Measurements from ENCODE around the gene USP7. TPM values are rescaled to one million over a fixed set of nuclear protein-coding genes. Genes with fewer than 3 reads are reported as not detected.
"Not testable (repeated sequence)": the region's sequence is repeated elsewhere in the genome, so short reads cannot be mapped to it uniquely, and the experiment has no call there.

Gene USP7
- total RNA-seq, 1 donor from 2014 or later, result 70.2 TPM

DNA sequence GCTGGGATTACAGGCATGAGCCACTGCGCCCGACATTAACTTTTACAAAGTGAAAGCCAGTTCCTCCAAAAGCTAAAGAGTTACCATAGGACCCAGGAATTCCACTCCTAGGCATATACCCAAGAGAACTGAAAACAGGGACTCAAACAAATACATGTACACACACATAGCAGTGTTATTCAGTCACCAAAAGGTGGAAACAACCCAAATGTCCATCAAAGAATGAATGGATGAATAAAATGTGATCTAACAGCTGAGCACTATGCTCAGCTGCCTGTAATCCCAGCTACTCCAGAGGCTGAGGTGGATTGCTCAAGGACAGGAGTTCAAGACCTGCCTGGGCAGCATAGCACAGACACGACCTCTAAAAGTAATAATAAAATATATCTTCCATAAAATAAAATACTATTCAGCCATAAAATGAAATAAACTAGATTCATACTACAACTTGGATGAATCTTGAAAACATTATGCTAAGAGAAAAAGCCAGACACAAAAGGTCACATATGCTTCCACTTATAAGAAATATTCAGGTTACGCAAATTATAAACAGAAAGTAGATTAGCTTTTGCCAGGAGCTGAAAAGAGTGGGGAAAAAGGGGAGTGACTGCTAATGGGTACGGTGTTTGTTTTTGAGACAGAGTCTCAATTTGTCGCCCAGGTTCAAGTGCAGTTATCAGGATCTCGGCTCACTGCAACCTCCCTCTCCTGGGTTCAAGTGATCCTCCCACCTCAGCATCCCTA, 9.3 kb upstream of the USP7 start:
- DNase-seq (ENCODE audit: low read depth, low spot score), result no peak

DNA sequence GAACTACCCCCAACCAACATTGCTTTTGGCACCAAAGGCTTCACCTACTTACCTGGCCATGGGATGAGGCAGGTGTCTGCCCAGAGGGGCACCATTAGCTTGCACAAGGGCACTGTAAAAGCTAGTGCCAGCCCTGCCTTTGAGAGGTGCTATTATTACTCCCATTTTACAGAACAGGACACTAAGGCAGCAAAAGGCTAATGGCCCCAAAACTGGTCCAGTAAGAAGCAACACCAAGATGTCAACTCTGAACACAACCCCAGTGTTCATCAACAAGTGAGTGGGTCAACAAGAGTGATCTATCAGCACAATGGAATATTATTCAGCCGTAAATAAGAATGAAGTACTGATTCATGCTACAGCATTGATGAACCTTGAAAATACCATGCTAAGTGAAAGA, 7.7 kb upstream of the USP7 start:
- DNase-seq (ENCODE audit: low read depth, low spot score), result no peak

DNA sequence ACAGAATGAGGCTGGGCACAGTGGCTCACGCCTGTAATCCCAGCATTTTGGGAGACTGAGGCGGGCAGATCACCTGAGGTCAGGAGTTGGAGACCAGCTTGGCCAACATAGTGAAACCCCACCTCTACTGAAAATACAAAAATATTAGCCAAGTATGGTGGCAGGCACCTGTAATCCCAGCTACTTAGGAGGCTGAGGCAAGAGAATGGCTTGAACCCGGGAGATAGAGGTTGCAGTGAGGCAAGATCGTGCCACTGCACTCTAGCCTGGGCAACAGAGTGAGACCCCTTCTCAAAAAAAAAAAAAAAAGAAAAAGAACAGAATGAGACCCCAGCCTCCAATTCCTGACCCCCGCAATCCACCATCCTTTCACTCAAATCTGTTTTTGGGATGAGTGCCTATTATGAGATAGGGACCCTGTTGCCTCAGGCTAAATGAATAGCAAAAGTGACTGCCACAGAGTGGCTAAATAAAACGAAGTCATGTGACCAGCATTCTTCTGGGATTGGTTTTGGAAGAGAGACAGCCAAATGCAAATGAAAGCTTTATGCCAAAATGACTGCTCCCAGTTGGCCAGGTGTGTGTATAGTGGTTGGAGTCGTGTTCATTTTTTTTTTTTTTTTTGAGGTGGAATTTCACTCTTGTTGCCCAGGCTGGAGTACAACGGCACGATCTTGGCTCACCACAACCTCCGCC, 5.6 kb upstream of the USP7 start:
- not testable (repeated sequence) for DNase-seq (ENCODE audit: low read depth, low spot score)

GRCh38 chr16:8968054-8968453, 4.3 kb upstream of the USP7 start:
- not testable (repeated sequence) for DNase-seq (ENCODE audit: low read depth, low spot score)

DNA sequence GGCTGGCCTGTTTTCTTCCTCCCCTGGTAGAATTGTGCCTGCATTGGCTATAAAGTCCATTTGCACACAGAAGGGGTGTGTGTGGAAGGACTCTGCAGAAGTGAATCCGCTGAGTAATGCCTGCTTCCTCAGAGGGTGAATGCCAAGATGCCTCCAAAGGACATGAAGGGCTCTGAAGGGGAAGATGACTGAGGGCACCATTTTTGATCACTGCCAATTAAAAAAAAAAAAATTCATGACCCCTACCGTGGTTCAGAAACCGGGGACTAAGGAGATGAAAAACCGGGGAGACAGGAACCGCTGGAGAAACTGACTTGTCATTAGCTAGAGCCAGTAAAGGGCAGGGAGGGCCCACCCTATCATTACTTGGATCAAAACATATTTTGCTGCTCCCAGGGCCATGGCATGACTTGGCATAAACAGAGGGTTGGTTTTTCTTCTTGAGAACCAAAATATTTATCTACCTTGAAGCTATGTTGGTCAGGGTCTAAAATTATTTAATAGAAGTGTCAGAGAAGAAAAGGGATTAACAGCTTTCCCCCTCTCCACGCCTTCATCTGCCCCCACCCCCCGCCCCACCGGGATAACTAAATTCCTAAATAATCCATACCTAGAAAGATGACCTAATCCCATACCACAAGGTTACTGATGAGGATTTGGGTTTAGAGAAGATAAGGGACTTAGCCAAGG, 3.6 kb upstream of the USP7 start:
- no peak for DNase-seq (ENCODE audit: low read depth, low spot score)

- DNase-seq (ENCODE audit: low read depth, low spot score), result no peak
Measured at GRCh38 chr16:8966817-8967131, 3.1 kb upstream of the USP7 start.

- DNase-seq (ENCODE audit: low read depth, low spot score), result no peak
Measured at GRCh38 chr16:8964462-8964861, 756 bp upstream of the USP7 start.

DNA sequence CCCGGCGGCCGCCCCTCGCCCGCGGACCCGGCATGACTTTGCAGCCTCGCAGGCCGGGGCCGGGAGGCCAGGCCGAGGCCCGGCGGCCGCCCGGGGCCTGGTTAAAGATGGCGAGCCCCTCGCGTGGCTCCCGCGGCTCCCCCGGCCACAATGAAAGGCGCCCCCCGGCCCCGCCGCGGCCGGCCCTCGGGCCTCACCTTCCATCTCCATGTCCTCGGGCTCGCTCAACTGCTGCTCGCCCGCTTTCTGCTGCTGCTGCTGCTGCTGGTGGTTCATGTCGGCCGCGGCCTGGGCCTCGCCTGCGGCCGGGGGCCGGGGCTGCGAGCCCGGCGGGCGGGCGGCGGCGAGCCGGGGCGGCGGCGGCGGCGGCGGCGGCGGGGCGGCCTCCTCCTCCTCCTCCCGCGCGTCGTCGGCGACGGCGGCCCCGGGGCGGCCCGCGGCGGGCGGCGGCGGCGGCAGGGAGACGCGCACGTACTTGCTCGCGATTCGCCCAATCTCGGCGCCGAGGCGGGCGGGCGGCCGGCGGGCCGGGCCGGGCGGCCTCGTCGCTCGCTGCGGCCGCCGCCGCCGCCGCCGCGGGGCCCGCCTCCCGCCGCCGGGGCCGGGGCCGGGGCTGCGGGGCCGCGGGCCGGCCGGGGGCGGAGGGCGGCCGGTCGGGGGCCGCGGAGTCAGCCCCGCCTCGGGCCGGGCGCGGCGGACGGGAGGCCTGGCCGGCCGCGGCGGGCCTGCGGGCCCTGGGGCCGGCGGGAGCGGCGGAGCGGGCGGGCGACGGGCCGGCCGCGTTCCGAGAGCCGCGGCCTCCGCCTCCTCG, 491 bp downstream of the USP7 start:
- DNase-seq (ENCODE audit: low read depth, low spot score), result no peak

GRCh38 chr16:8962393-8963009, 1.2 kb downstream of the USP7 start:
- DNase-seq (ENCODE audit: low read depth, low spot score), result no peak

- no peak for DNase-seq (ENCODE audit: low read depth, low spot score)
Measured at GRCh38 chr16:8961811-8962390, 1.8 kb downstream of the USP7 start.

GRCh38 chr16:8960788-8961109, 3.0 kb downstream of the USP7 start:
- DNase-seq (ENCODE audit: low read depth, low spot score), result no peak

DNA sequence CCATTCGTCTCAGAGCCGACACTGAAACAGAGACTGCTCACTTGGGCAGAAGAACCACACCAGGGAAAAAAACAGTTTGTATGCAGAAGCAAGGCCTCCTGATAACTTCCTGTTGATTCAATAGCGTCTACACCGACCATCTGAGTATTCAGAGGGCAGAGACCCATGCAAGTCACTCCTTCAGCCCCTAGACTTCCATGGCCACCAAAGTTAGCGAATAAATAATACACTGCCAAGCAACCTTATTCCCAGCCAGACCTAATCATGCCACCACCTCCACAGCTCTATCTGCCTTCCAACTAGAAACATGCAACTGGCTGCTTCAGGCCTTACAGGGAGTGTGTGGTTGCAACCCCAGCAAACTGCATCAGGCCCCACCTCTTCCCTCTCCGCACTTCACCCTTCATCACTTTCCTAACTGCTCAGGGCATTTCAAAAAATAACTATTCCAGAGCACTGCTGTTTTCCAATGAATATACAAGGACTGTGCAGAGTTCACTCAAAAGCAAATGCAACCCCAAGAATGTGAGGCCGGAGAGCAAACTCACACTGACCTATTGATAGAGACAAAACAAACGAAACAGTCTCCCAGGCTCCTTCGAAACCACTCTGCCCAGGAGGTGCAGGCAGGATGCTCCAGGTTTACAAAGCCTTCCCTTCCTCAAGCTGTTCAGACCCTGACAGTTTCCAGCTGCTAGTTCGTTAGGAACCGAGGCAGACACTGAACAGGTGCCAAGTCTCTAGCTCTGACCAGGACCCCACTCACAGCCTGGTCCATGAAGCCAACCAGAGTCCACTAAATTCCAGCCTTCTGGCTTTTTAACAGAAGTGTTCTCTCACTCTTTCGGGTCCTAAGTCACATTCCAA, 3.6 kb downstream of the USP7 start:
- no peak for DNase-seq (ENCODE audit: low read depth, low spot score)

- DNase-seq (ENCODE audit: low read depth, low spot score), result no peak
Measured at GRCh38 chr16:8958344-8959167, 5.2 kb downstream of the USP7 start.

DNA sequence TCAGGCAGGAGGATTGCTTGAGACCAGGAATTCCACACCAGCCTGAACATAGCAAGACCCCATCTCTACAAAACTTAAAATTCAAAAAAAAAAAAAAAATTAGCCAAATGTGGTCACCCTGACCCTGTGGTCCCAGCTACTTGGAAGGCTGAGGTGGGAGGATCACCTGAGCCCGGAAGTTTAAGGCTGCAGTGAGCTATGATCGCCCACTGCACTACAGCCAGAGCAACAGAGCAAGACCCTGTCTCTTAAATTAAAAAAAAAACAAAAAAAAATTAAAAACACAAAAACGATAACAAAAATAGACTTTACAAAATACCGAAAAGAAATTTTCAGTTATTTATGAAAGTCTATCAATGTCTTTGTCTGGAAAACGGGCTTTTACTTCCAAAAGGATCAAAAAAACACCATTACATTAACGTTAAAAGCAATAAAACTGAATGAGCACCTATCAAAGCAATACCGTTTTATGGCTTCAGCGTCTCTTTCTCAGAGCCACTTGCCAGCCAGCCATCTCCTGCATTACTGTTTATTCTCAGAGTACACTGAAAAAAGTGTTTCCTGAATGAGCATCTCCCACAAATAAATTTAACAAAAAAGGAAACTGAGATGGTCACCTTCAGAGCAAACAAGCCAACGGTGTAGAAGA, 6.1 kb downstream of the USP7 start:
- no peak for DNase-seq (ENCODE audit: low read depth, low spot score)

DNA sequence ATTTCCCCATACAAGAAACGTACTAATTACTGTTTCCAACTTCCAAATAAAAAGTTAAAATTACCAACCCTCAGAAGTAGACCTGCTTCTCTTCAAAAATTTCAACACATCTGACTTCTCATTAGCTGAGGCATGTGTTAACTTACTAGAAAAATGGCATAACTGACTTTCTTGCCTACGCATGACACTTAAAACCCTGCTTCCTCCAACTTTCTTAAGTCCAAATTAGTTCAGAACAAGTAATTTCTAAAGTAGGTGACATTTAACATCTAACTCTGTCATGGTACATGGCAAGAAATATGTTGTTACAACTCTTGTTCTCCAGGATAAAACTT, 6.7 kb downstream of the USP7 start:
- DNase-seq (ENCODE audit: low read depth, low spot score), result no peak

DNA sequence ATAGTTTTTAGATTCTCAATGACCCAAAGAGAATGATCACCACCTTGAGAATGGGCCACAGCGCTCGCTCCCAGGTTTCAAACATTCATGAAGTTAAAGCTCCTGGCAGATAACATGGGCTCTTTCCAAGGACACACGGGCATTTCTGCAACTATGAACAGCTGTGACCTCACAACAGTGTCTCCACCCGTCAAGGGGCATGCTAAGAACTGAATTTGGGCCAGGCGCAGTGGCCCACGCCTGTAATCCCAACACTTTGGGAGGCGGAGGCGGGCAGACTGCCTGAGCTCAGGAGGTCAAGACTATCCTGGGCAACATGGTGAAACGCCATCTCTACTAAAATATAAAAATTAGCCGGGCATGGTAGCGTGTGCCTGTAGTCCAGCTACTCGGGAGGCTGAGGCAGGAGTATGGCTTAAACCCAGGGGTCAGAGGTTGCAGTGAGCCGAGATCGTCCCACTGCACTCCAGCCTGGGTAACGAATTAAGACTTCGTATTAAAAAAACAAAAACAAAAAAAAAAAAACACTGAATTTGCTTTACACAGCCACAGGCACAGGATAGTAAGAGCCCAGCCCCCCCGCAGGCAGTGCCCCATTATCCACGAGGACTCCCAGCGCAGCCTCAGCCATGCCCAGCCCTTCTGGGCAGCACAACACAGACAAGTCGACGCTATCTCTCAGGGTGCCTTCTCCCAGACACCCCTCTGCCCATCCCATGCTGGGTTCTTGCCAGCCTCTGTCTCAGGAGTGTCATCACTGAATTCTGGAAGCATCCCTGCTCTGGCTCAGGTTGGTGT, 7.2 kb downstream of the USP7 start:
- no peak for DNase-seq (ENCODE audit: low read depth, low spot score)

- no peak for DNase-seq (ENCODE audit: low read depth, low spot score)
Measured at GRCh38 chr16:8955828-8956227, 7.9 kb downstream of the USP7 start.

DNA sequence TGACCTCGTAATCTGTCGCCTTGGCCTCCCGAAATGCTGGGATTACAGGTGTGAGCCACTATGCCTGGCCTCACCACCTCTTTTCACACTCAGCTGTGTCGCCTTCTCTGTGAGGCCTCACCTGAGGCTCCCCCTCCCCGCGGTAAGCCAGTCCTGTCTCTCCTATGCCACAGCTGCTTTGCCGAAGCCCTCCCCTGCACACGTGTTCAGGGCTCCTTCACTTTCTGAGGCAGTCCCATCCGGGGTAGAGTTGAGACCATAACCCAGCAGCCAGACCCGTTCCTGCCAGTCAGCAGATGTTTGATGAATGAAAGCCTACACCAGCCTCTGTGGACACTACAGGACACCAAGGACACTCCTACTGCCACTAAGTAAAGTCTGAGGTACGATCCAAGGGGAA, 10.6 kb downstream of the USP7 start:
- no peak for DNase-seq (ENCODE audit: low read depth, low spot score)
